ENCODE results near the gene APBB2.

- TF ChIP-seq CTCF (conservative IDR thresholded peaks at IDR 0.05 in 1 of 2, IDR thresholded peaks at IDR 0.05 in 1 of 2; ENCODE audit: extremely low read depth in 1 of 2, insufficient read depth in 1 of 2, low read depth in 1 of 2, low read length in 2 of 2) (no peak), EZH2 (IDR thresholded peaks at IDR 0.05; ENCODE audit: borderline replicate concordance, low read length) (no peak)
Measured at GRCh38 chr4:41141900-41142299, 72.4 kb downstream of the APBB2 start.
